Brain microvascular endothelial cell (primary cell): ENCODE results near the gene PLOD1.
A peak's percentile ranks its signal among the peaks of the same experiment; 100 is the strongest.

Experiments used
- DNase-seq: peaks from one replicate; pipeline ENCODE4 v3.0.0-alpha.2; 2020
- H3K27ac ChIP-seq: fragments of 250-450 bp; sonication (Bioruptor Pico); 2 replicates; pipeline ENCODE4 v1.5.1; 2020; ENCODE audit warnings: mild to moderate bottlenecking, moderate library complexity
- H3K27me3 ChIP-seq: fragments of 250-450 bp; sonication (Bioruptor Pico); replicated peaks from 2 replicates; pipeline ENCODE4 v1.5.1; 2020; ENCODE audit warnings: mild to moderate bottlenecking
- H3K36me3 ChIP-seq: fragments of 250-450 bp; sonication (Bioruptor Pico); replicated peaks from 2 replicates; pipeline ENCODE4 v1.5.1; 2020; ENCODE audit warnings: mild to moderate bottlenecking
- H3K4me3 ChIP-seq: 2 replicates; pipeline ENCODE4 v1.5.1; 2011; ENCODE audit warnings: low read depth, mild to moderate bottlenecking, control low read depth, low read length, moderate library complexity
- CTCF ChIP-seq: IDR thresholded peaks from 2 replicates; pipeline ENCODE4 v1.5.1; 2011; ENCODE audit warnings: low read depth, mild to moderate bottlenecking, moderate library complexity, low read length, control low read depth, inconsistent platforms; ENCODE audit errors: missing control alignments
- in situ Hi-C: cut with HindIII; loops from 2 replicates; pipeline ENCODE4 v1.10.0; 2017; ENCODE audit warnings: low sequenced_read_pairs, low pct_ligation_motif_present

Gene PLOD1

GRCh38 chr1:11990303-11991032 is 56.0 kb downstream of the PLOD1 start:
- H3K27me3 ChIP-seq: no peaks in the 10 kb centered on the region
- peak; percentile 16 for DNase-seq

GRCh38 chr1:11991969-11992676 is 57.6 kb downstream of the PLOD1 start:
- TF ChIP-seq CTCF: no peak
- no peaks in the 10 kb centered on the region for H3K27me3 ChIP-seq
- no peak overlapping the region for H3K4me3 ChIP-seq
- H3K27ac ChIP-seq: no peak overlapping the region
- in situ Hi-C loops: no loop called here
- peaks cover 52% of the 10 kb centered on the region for H3K36me3 ChIP-seq
- DNase-seq: no peak

More at GRCh38 chr1:11990303-11991032, 56.0 kb downstream of the PLOD1 start:
- in situ Hi-C loops: no loop called here
- Histone ChIP-seq H3K4me3 (no peak overlapping the region), H3K36me3 (peaks cover 44% of the 10 kb centered on the region), H3K27ac (peak overlapping the region; percentile 8)
- no peak for TF ChIP-seq CTCF

GRCh38 chr1:11997081-11997850 is 62.7 kb downstream of the PLOD1 start:
- H3K27ac ChIP-seq: no peak overlapping the region
- in situ Hi-C loops: no loop called here
- no peak overlapping the region for H3K4me3 ChIP-seq
- no peaks in the 10 kb centered on the region for H3K27me3 ChIP-seq
- DNase-seq: no peak
- no peak for TF ChIP-seq CTCF
- H3K36me3 ChIP-seq: peaks cover 70% of the 10 kb centered on the region

- TF ChIP-seq CTCF: no peak
- Histone ChIP-seq H3K4me3 (no peak overlapping the region), H3K27ac (no peak overlapping the region), H3K36me3 (peaks cover 79% of the 10 kb centered on the region), H3K27me3 (no peaks in the 10 kb centered on the region)
- no peak for DNase-seq
- in situ Hi-C loops: no loop called here
Measured at GRCh38 chr1:11998636-11999035, 64.1 kb downstream of the PLOD1 start.

- DNase-seq: no peak
- Histone ChIP-seq H3K27ac (no peak overlapping the region), H3K4me3 (no peak overlapping the region), H3K36me3 (peaks cover 80% of the 10 kb centered on the region), H3K27me3 (no peaks in the 10 kb centered on the region)
- in situ Hi-C loops: no loop called here
- TF ChIP-seq CTCF: no peak
Measured at GRCh38 chr1:11999236-11999635, 64.7 kb downstream of the PLOD1 start.
